GM19035 (cell line): ENCODE measurements around the gene CCDC73.
"Not testable (repeated sequence)": the region's sequence is repeated elsewhere in the genome, so short reads cannot be mapped to it uniquely, and the experiment has no call there.

ENCODE experiments used
- ATAC-seq: cut with Tn5 transposase; IDR thresholded peaks from one replicate; pipeline ENCODE4 v1.9.1; 2021; ENCODE audit not compliant: unreplicated experiment

Gene CCDC73

GRCh38 chr11:32706985-32707741, 87.3 kb downstream of the CCDC73 start:
- ATAC-seq = peak; percentile 91

- ATAC-seq = no peak
Measured at GRCh38 chr11:32705309-32706033, 89.0 kb downstream of the CCDC73 start.

GRCh38 chr11:32704775-32705174, 89.7 kb downstream of the CCDC73 start:
- ATAC-seq = no peak

GRCh38 chr11:32704261-32704660, 90.2 kb downstream of the CCDC73 start:
- no peak for ATAC-seq

GRCh38 chr11:32701616-32702015, 92.8 kb downstream of the CCDC73 start:
- ATAC-seq = no peak

GRCh38 chr11:32698579-32698978, 95.9 kb downstream of the CCDC73 start:
- ATAC-seq = no peak

- no peak for ATAC-seq
Measured at GRCh38 chr11:32671051-32671450, 123.4 kb downstream of the CCDC73 start.

- no peak for ATAC-seq
Measured at GRCh38 chr11:32659672-32660071, 134.8 kb downstream of the CCDC73 start.

- ATAC-seq = no peak
Measured at GRCh38 chr11:32658639-32659406, 135.6 kb downstream of the CCDC73 start.

GRCh38 chr11:32643526-32643925, 150.9 kb downstream of the CCDC73 start:
- no peak for ATAC-seq

GRCh38 chr11:32641361-32641760, 153.1 kb downstream of the CCDC73 start:
- no peak for ATAC-seq

GRCh38 chr11:32635819-32636218, 158.6 kb downstream of the CCDC73 start:
- ATAC-seq = no peak

- no peak for ATAC-seq
Measured at GRCh38 chr11:32630844-32631243, 163.6 kb downstream of the CCDC73 start.

GRCh38 chr11:32616903-32617302, 177.6 kb downstream of the CCDC73 start:
- ATAC-seq = no peak

GRCh38 chr11:32615422-32615821, 179.0 kb downstream of the CCDC73 start:
- ATAC-seq = no peak

- no peak for ATAC-seq
Measured at GRCh38 chr11:32613500-32614151, 180.8 kb downstream of the CCDC73 start.

GRCh38 chr11:32610797-32611352, 183.6 kb downstream of the CCDC73 start:
- no peak for ATAC-seq

- ATAC-seq = not testable (repeated sequence)
Measured at GRCh38 chr11:32608826-32609225, 185.6 kb downstream of the CCDC73 start.

- ATAC-seq = no peak
Measured at GRCh38 chr11:32606220-32606619, 188.2 kb downstream of the CCDC73 start.

GRCh38 chr11:32602657-32603415, 191.6 kb downstream of the CCDC73 start:
- ATAC-seq = no peak
